H1 (cell line): Measurements from ENCODE around the gene TRAF3IP3. TPM values are rescaled to one million over a fixed set of nuclear protein-coding genes. Genes with fewer than 3 reads are reported as not detected.

Source experiments
- CTCF ChIA-PET: fragments of 300-600 bp; sonication (Branson Sonifier 250); formaldehyde crosslinking; loops from one replicate; lab custom pipeline; 2021; ENCODE audit not compliant: partially characterized antibody; lab: Charles Lee
- POLR2A ChIA-PET: fragments of 300-600 bp; sonication (Branson Sonifier 250); formaldehyde crosslinking; loops from one replicate; lab custom pipeline; 2021; ENCODE audit warnings: inconsistent platforms; ENCODE audit not compliant: partially characterized antibody; lab: Charles Lee
- DNase-seq, 2 experiments: peaks; one replicate each; pipeline versions ENCODE4 v3.0.0 to v3.0.0-alpha.2; 2010 to 2022; ENCODE audit warnings: low spot score in 2 of 2, low read depth in 1 of 2, mixed read lengths in 1 of 2
- FAIRE-seq: peaks from 2 replicates; lab custom pipeline; 2011; peaks lifted over from hg19 to GRCh38; lab: Jason Lieb, UNC
- H2AFZ ChIP-seq: 2 replicates; pipeline ENCODE4 v1.8.1; 2012; ENCODE audit warnings: low read length, inconsistent platforms
- H2AK5ac ChIP-seq: 2 replicates; pipeline ENCODE4 v1.6.1; 2013; ENCODE audit warnings: low read depth, low read length
- H2BK120ac ChIP-seq: replicated peaks from 2 replicates; pipeline ENCODE3; 2013; ENCODE audit warnings: low read depth, low read length, inconsistent platforms
- H2BK12ac ChIP-seq: 2 replicates; pipeline ENCODE4 v1.6.1; 2013; ENCODE audit warnings: low read depth, low read length
- H2BK15ac ChIP-seq: 2 replicates; pipeline ENCODE4 v1.6.1; 2013; ENCODE audit warnings: low read length
- H2BK20ac ChIP-seq: 2 replicates; pipeline ENCODE4 v1.6.1; 2013; ENCODE audit warnings: low read length
- H2BK5ac ChIP-seq: 2 replicates; pipeline ENCODE4 v1.6.1; 2013; ENCODE audit warnings: low read depth, low read length
- H3K14ac ChIP-seq: 2 replicates; pipeline ENCODE4 v1.6.1; 2013; ENCODE audit warnings: inconsistent platforms; ENCODE audit not compliant: insufficient read length
- H3K18ac ChIP-seq: 2 replicates; pipeline ENCODE4 v1.6.1; 2013; ENCODE audit warnings: low read length; ENCODE audit errors: extremely low read depth
- H3K23ac ChIP-seq: 2 replicates; pipeline ENCODE4 v1.6.1; 2013; ENCODE audit warnings: inconsistent platforms; ENCODE audit not compliant: insufficient read length
- H3K23me2 ChIP-seq: 2 replicates; pipeline ENCODE4 v1.6.1; 2013; ENCODE audit warnings: low read depth, low read length
- H3K27ac ChIP-seq: 2 replicates; pipeline ENCODE4 v1.6.1; 2011; ENCODE audit warnings: low read depth, low read length, inconsistent platforms
- H3K27me3 ChIP-seq, 4 experiments: replicated peaks in 1 of 4; 1 replicate in 1 of 4; 2 replicates in 3 of 4; pipeline versions ENCODE4 v1.6.1 to v1.8.1; 2011 to 2013; ENCODE audit warnings: low read length in 3 of 4, mild to moderate bottlenecking in 3 of 4, inconsistent platforms in 2 of 4, mixed read lengths in 2 of 4, moderate library complexity in 1 of 4; ENCODE audit not compliant: control insufficient read depth in 3 of 4, insufficient read depth in 3 of 4; ENCODE audit errors: extremely low read depth in 1 of 4
- H3K36me3 ChIP-seq, 4 experiments: 2 replicates each; pipeline versions ENCODE4 v1.6.1 to v1.8.1; 2011 to 2013; ENCODE audit warnings: mild to moderate bottlenecking in 4 of 4, low read length in 3 of 4, moderate library complexity in 2 of 4, control low read depth in 1 of 4, inconsistent platforms in 1 of 4; ENCODE audit not compliant: insufficient read depth in 4 of 4, control insufficient read depth in 2 of 4
- H3K4ac ChIP-seq: replicated peaks from 2 replicates; pipeline ENCODE3; 2013; ENCODE audit warnings: low read length, low read depth, mixed read lengths, inconsistent platforms; ENCODE audit not compliant: insufficient read length
- H3K4me1 ChIP-seq, 4 experiments: replicated peaks in 1 of 4; 1 replicate in 1 of 4; 2 replicates in 3 of 4; pipeline versions ENCODE4 v1.6.1 to v1.8.1; 2011 to 2013; ENCODE audit warnings: low read length in 3 of 4, inconsistent platforms in 2 of 4, mixed read lengths in 1 of 4; ENCODE audit not compliant: insufficient read depth in 4 of 4, control insufficient read depth in 3 of 4
- H3K4me2 ChIP-seq, 2 experiments: 2 replicates each; pipeline versions ENCODE4 v1.6.1 to v1.8.1; 2011 to 2013; ENCODE audit warnings: low read depth in 2 of 2, low read length in 2 of 2, control low read depth in 1 of 2, inconsistent platforms in 1 of 2, mild to moderate bottlenecking in 1 of 2; ENCODE audit not compliant: insufficient read depth in 1 of 2
- H3K4me3 ChIP-seq, 4 experiments: fragments of 200-600, 300-600 bp in 1 of 4; sonication (generic), shearing (Covaris generic), sonication (Bioruptor Twin) in 1 of 4; 2 replicates each; pipeline versions ENCODE4 v1.5.1 to v1.8.1; 2011 to 2016; ENCODE audit warnings: low read length in 4 of 4, low read depth in 3 of 4, control low read depth in 2 of 4, inconsistent platforms in 2 of 4, mild to moderate bottlenecking in 2 of 4, mixed read lengths in 1 of 4, moderate library complexity in 1 of 4; ENCODE audit not compliant: insufficient read depth in 2 of 4; ENCODE audit errors: extremely low read depth in 1 of 4
- H3K56ac ChIP-seq: replicated peaks from 2 replicates; pipeline ENCODE3; 2013; ENCODE audit warnings: low read depth, mild to moderate bottlenecking, mixed read lengths, low read length, inconsistent platforms; ENCODE audit not compliant: insufficient read length
- H3K79me1 ChIP-seq: 2 replicates; pipeline ENCODE4 v1.6.1; 2013; ENCODE audit warnings: low read depth, low read length, control low read depth
- H3K79me2 ChIP-seq, 2 experiments: 2 replicates each; pipeline versions ENCODE4 v1.6.1 to v1.8.1; 2012 to 2013; ENCODE audit warnings: low read length in 2 of 2, mild to moderate bottlenecking in 2 of 2, inconsistent platforms in 1 of 2; ENCODE audit not compliant: insufficient read depth in 2 of 2, control insufficient read depth in 1 of 2
- H3K9ac ChIP-seq, 4 experiments: replicated peaks in 1 of 4; 1 replicate in 1 of 4; 2 replicates in 3 of 4; pipeline versions ENCODE4 v1.6.1 to v1.8.1; 2011 to 2013; ENCODE audit warnings: low read depth in 3 of 4, low read length in 3 of 4, control low read depth in 2 of 4, mild to moderate bottlenecking in 2 of 4, moderate library complexity in 2 of 4, inconsistent platforms in 1 of 4; ENCODE audit errors: extremely low read depth in 1 of 4
- H3K9me3 ChIP-seq, 2 experiments: 2 replicates each; pipeline versions ENCODE4 v1.6.1 to v1.8.1; 2012 to 2013; ENCODE audit warnings: mild to moderate bottlenecking in 2 of 2, moderate library complexity in 2 of 2, control low read depth in 1 of 2, inconsistent platforms in 1 of 2, low read depth in 1 of 2, low read length in 1 of 2, mixed read lengths in 1 of 2; ENCODE audit not compliant: insufficient read depth in 2 of 2
- H4K20me1 ChIP-seq, 2 experiments: replicated peaks in 1 of 2; 2 replicates each; pipeline versions ENCODE3 to v1.8.1; 2011 to 2013; ENCODE audit warnings: inconsistent platforms in 2 of 2, low read length in 2 of 2, mild to moderate bottlenecking in 1 of 2; ENCODE audit not compliant: insufficient read depth in 2 of 2, control insufficient read depth in 1 of 2
- H4K5ac ChIP-seq: 2 replicates; pipeline ENCODE4 v1.6.1; 2013; ENCODE audit warnings: low read length, low read depth, mixed read lengths, inconsistent platforms; ENCODE audit not compliant: insufficient read length
- H4K8ac ChIP-seq: 2 replicates; pipeline ENCODE4 v1.8.0; 2013; ENCODE audit warnings: mild to moderate bottlenecking, moderate library complexity, low read length, inconsistent platforms; ENCODE audit not compliant: insufficient read depth; ENCODE audit errors: extremely low read depth
- H4K91ac ChIP-seq: replicated peaks from 2 replicates; pipeline ENCODE3; 2013; ENCODE audit warnings: low read length, mixed read lengths, inconsistent platforms; ENCODE audit not compliant: insufficient read length
- ATF3 ChIP-seq: IDR thresholded peaks from 2 replicates; pipeline ENCODE4 v1.6.1; 2011; ENCODE audit warnings: low read depth, mild to moderate bottlenecking, low read length; ENCODE audit not compliant: insufficient read depth
- BRCA1 ChIP-seq: IDR thresholded peaks from 2 replicates; pipeline ENCODE4 v1.6.1; 2012; ENCODE audit warnings: low read depth, low read length, improper control_type of control experiment
- CBX5 ChIP-seq: fragments of 300-800, 300-1000 bp; sonication (generic); IDR thresholded peaks from 2 replicates; pipeline ENCODE4 v1.7.1; 2016; ENCODE audit warnings: antibody characterized with exemption, low read length, low read depth
- CEBPB ChIP-seq: IDR thresholded peaks from 2 replicates; pipeline ENCODE4 v1.6.1; 2012; ENCODE audit warnings: low read depth, low read length
- CHD2 ChIP-seq: IDR thresholded peaks from 2 replicates; pipeline ENCODE4 v1.6.1; 2012; ENCODE audit warnings: low read length, improper control_type of control experiment
- GTF2F1 ChIP-seq: IDR thresholded peaks from 2 replicates; pipeline ENCODE4 v1.6.1; 2012; ENCODE audit warnings: low read depth, low read length, improper control_type of control experiment, borderline replicate concordance
- MAX ChIP-seq: IDR thresholded peaks from 2 replicates; pipeline ENCODE4 v1.6.1; 2012; ENCODE audit warnings: inconsistent platforms
- NANOG ChIP-seq: IDR thresholded peaks from 2 replicates; pipeline ENCODE4 v1.6.1; 2011; ENCODE audit warnings: low read length, low read depth, mild to moderate bottlenecking, inconsistent platforms; ENCODE audit not compliant: insufficient read depth, poor library complexity, severe bottlenecking
- RNF2 ChIP-seq: fragments of 200-900, 300-1000 bp; sonication (generic); IDR thresholded peaks from 2 replicates; pipeline ENCODE4 v1.7.1; 2016; ENCODE audit warnings: borderline replicate concordance, low read depth, mild to moderate bottlenecking, antibody characterized with exemption, low read length; ENCODE audit not compliant: poor library complexity, severe bottlenecking; ENCODE audit errors: missing control alignments
- SIN3A ChIP-seq, 2 experiments: IDR thresholded peaks in 1 of 2; conservative IDR thresholded peaks in 1 of 2; 2 replicates each; pipeline ENCODE4 v1.6.1; 2011 to 2012; ENCODE audit warnings: low read length in 2 of 2, improper control_type of control experiment in 1 of 2, low read depth in 1 of 2, mild to moderate bottlenecking in 1 of 2
- SP2 ChIP-seq: IDR thresholded peaks from 2 replicates; pipeline ENCODE4 v1.6.1; 2012; ENCODE audit warnings: mild to moderate bottlenecking, low read length, inconsistent platforms
- SUZ12 ChIP-seq: fragments of 200-600 bp; sonication (generic); IDR thresholded peaks from 2 replicates; pipeline ENCODE4 v1.6.1; 2012; ENCODE audit warnings: mild to moderate bottlenecking, inconsistent platforms, low read length, moderate library complexity, mixed read lengths
- TAF7 ChIP-seq: optimal IDR thresholded peaks from 2 replicates; pipeline ENCODE3; 2011; ENCODE audit warnings: low read depth, mild to moderate bottlenecking, inconsistent platforms, low read length, moderate library complexity, borderline replicate concordance
- TBP ChIP-seq: IDR thresholded peaks from 2 replicates; pipeline ENCODE4 v1.6.1; 2011; ENCODE audit warnings: low read depth, low read length, improper control_type of control experiment
- WGBS, 2 experiments: shearing (Covaris generic) in 1 of 2; methylation state at CpG; one replicate each; pipeline versions ENCODE4 v1.1.6 to v1.1.7; 2013 to 2015; ENCODE audit warnings: low lambda C conversion rate in 2 of 2, mixed read lengths in 2 of 2, inconsistent platforms in 1 of 2, low coverage in 1 of 2, missing lambda C conversion rate in 1 of 2; ENCODE audit not compliant: insufficient replicate concordance in 2 of 2, insufficient coverage in 1 of 2, insufficient read length in 1 of 2; ENCODE audit errors: extremely low coverage in 1 of 2, missing lambda C conversion rate in 1 of 2; 5-methylcytosine and 5-hydroxymethylcytosine counted together
- polyA plus RNA-seq, 7 experiments: library from polyadenylated mRNA; depleted of rRNA in 3 of 7; stranded (reverse) in 5 of 7; unstranded in 2 of 7; fragments of >200 nt in 5 of 7; fragments of 200-250 nt in 2 of 7; gene quantifications; 1 replicate in 5 of 7; 2 replicates in 1 of 7; 4 replicates in 1 of 7; pipeline versions ENCODE4 v1.2.1 to v1.2.3, GENCODE V29; 2011 to 2013; ENCODE audit warnings: missing spikeins in 2 of 7, mixed read lengths in 2 of 7
- total RNA-seq: library from RNA; stranded (reverse); fragmentation: NEBNext Ultra II Directional; extraction: Animal tissue kit (Norgen Biotek cat#: 25700); gene quantifications from 2 replicates; pipeline ENCODE4 v1.2.1, GENCODE V29; 2021

The TRAF3IP3 gene
- total and polyA plus RNA-seq, 2 of the 8 experiments (the other 6 are each of a cell fraction or from before 2014, with no cell fraction given): not detected

GRCh38 chr1:209741889-209742288 lies 14.0 kb upstream of the TRAF3IP3 start:
- FAIRE-seq: no peak
- Histone ChIP-seq H2BK5ac (no peak overlapping the region), H4K20me1 (no peaks in the 10 kb centered on the region), H3K9me3 (no peaks in the 10 kb centered on the region), H3K23ac (no peak overlapping the region), H4K8ac (no peak overlapping the region), H3K79me1 (no peaks in the 10 kb centered on the region), H2BK12ac (no peak overlapping the region), H3K56ac (no peak overlapping the region), H4K91ac (no peak overlapping the region), H4K5ac (no peak overlapping the region), H3K79me2 (no peaks in the 10 kb centered on the region), H3K4me1 (no peaks in the 10 kb centered on the region), H3K4me3 (no peak overlapping the region), H3K27ac (no peak overlapping the region), H2BK120ac (no peak overlapping the region), H3K4me2 (no peak overlapping the region), H3K4ac (no peak overlapping the region), H2AK5ac (no peak overlapping the region), H2BK15ac (no peak overlapping the region), H3K14ac (no peak overlapping the region), H3K9ac (no peak overlapping the region), H2BK20ac (no peak overlapping the region), H3K36me3 (no peaks in the 10 kb centered on the region), H2AFZ (no peak overlapping the region), H3K27me3 (no peaks in the 10 kb centered on the region; a peak in 1 of 7 replicates), H3K23me2 (no peaks in the 10 kb centered on the region), H3K18ac (no peak overlapping the region)
- WGBS, 2 experiments: 87% methylated on average over 2 of the region's 2 CpGs; no CpG with 5 or more reads in 1 of the 2 experiments
- ChIA-PET CTCF (no interaction called here), POLR2A (no interaction called here)
- TF ChIP-seq GTF2F1 (no peak), BRCA1 (no peak), NANOG (no peak), ATF3 (no peak), SIN3A (conservative IDR thresholded peaks at IDR 0.05 in 1 of 2, IDR thresholded peaks at IDR 0.05 in 1 of 2; ENCODE audit: low read depth in 1 of 2, low read length in 2 of 2) (no peak), CEBPB (no peak), RNF2 (no peak), TAF7 (no peak), TBP (no peak), SUZ12 (no peak), CBX5 (no peak), MAX (no peak), SP2 (no peak), CHD2 (no peak)
- no peak for DNase-seq
